Naive thymus-derived CD4-positive, alpha-beta T cell (primary cell): Measurements from ENCODE around the gene PARD3B. TPM values are rescaled to one million over a fixed set of nuclear protein-coding genes. Genes with fewer than 3 reads are reported as not detected.

Experiments used
- ATAC-seq: fragments of 150-1000 bp; cut with Tn5 transposase; 2 replicates; pipeline ENCODE4 v1.10.0; 2021; ENCODE audit warnings: mild to moderate bottlenecking, moderate library complexity
- CTCF ChIA-PET: fragments of 350-600 bp; sonication (Branson Sonifier 250); formaldehyde crosslinking; loops from one replicate; lab custom pipeline; 2021; ENCODE audit warnings: antibody characterized with exemption; lab: Charles Lee
- POLR2A ChIA-PET: fragments of 350-600 bp; sonication (Branson Sonifier 250); formaldehyde crosslinking; loops from one replicate; lab custom pipeline; 2021; ENCODE audit warnings: antibody characterized with exemption, inconsistent platforms; lab: Charles Lee
- DNase-seq, 9 donors: peaks; one replicate each; pipeline versions ENCODE4 v3.0.0 to v3.0.0-alpha.2; 2020 to 2022; ENCODE audit warnings: mixed read lengths in 1 of 9
- H3K27ac ChIP-seq: one replicate; pipeline ENCODE4 v1.7.0; 2013; ENCODE audit warnings: mild to moderate bottlenecking, low read depth, low read length, moderate library complexity
- H3K27me3 ChIP-seq, 2 donors: one replicate each; pipeline ENCODE4 v1.7.0; 2013; ENCODE audit warnings: low read length in 2 of 2, mild to moderate bottlenecking in 2 of 2, moderate library complexity in 2 of 2; ENCODE audit not compliant: control insufficient read depth in 2 of 2, insufficient read depth in 2 of 2
- H3K36me3 ChIP-seq, 3 experiments: 1 replicate in 2 of 3; 2 replicates in 1 of 3; pipeline ENCODE4 v1.7.0; 2013; ENCODE audit warnings: low read length in 3 of 3, mild to moderate bottlenecking in 3 of 3, moderate library complexity in 1 of 3; ENCODE audit not compliant: insufficient read depth in 3 of 3, control insufficient read depth in 2 of 3
- H3K4me1 ChIP-seq, 2 donors: one replicate each; pipeline ENCODE4 v1.7.0; 2013; ENCODE audit warnings: low read length in 2 of 2, mild to moderate bottlenecking in 2 of 2, moderate library complexity in 1 of 2; ENCODE audit not compliant: control insufficient read depth in 2 of 2, insufficient read depth in 2 of 2
- H3K4me3 ChIP-seq: 2 replicates; pipeline ENCODE4 v1.7.0; 2013; ENCODE audit warnings: mild to moderate bottlenecking, low read length
- H3K9me3 ChIP-seq, 3 experiments: 1 replicate in 2 of 3; 2 replicates in 1 of 3; pipeline ENCODE4 v1.7.0; 2013; ENCODE audit warnings: low read length in 3 of 3; ENCODE audit not compliant: control insufficient read depth in 2 of 3
- H3K27ac Mint-ChIP-seq, 9 donors: one replicate each; pipeline ENCODE4 v1.8.0; 2020 to 2022; ENCODE audit warnings: mixed read lengths in 9 of 9, mild to moderate bottlenecking in 8 of 9, moderate library complexity in 5 of 9, inconsistent platforms in 2 of 9
- H3K27me3 Mint-ChIP-seq, 5 donors: one replicate each; pipeline ENCODE4 v1.8.0; 2021 to 2022; ENCODE audit warnings: mixed read lengths in 5 of 5, mild to moderate bottlenecking in 1 of 5
- H3K36me3 Mint-ChIP-seq, 5 donors: one replicate each; pipeline ENCODE4 v1.8.0; 2020 to 2022; ENCODE audit warnings: mixed read lengths in 5 of 5, mild to moderate bottlenecking in 3 of 5, inconsistent platforms in 1 of 5
- H3K4me1 Mint-ChIP-seq, 7 donors: one replicate each; pipeline ENCODE4 v1.8.0; 2020 to 2022; ENCODE audit warnings: mixed read lengths in 7 of 7, mild to moderate bottlenecking in 3 of 7, inconsistent platforms in 1 of 7
- H3K4me3 Mint-ChIP-seq, 10 donors: one replicate each; pipeline ENCODE4 v1.8.0; 2020 to 2022; ENCODE audit warnings: mild to moderate bottlenecking in 10 of 10, mixed read lengths in 10 of 10, moderate library complexity in 6 of 10, inconsistent platforms in 2 of 10
- H3K9me3 Mint-ChIP-seq, 11 donors: one replicate each; pipeline ENCODE4 v1.8.0; 2020 to 2022; ENCODE audit warnings: mixed read lengths in 11 of 11, mild to moderate bottlenecking in 4 of 11, inconsistent platforms in 1 of 11, moderate library complexity in 1 of 11
- intact Hi-C, 2 donors: fragments of 100-400 bp; cut with micrococcal nuclease; formaldehyde crosslinking; loops; one replicate each; pipeline ENCODE4 v1.15.1; 2023
- polyA plus RNA-seq, 2 donors: library from polyadenylated mRNA; unstranded; fragments of 300-500 nt; fragmentation: Illumina TruSeq; gene quantifications; one replicate each; pipeline ENCODE4 v1.2.3, GENCODE V29; 2021
- total RNA-seq, 6 experiments: library from RNA in 5 of 6; stranded (reverse) in 5 of 6; gene quantifications; 1 replicate in 5 of 6; 2 replicates in 1 of 6; pipeline ENCODE4 v1.2.3 and lab custom pipeline; 2021 to 2026

PARD3B gene
- total and polyA plus RNA-seq, 7 experiments from 2014 or later, result 0.22 to 4.0 (median 0.87) TPM

DNA sequence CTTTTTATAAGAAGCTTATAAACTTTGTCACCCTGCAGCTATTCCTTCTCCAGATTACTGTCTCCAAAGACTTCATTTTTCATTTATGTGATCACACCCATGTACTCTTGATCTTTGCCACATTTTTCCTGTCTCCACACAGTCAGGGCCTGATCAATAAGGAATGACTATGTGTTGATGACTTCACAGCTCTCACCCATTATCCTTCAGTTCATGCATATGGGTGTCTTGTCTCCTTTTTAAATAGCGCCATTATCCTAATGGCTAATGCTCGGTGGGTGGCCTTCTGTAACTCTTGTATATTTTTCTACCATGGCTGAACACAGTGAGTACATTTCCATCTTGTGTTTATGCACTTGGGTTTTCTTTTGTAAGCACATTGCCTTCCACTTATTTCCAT lies 801.4 kb downstream of the PARD3B start:
- intact Hi-C loops, result no loop called here
- no peaks in the 10 kb centered on the region for H3K4me1 Mint-ChIP-seq
- Histone ChIP-seq H3K4me1 (no peaks in the 10 kb centered on the region), H3K27me3 (no peaks in the 10 kb centered on the region), H3K4me3 (no peak overlapping the region), H3K9me3 (no peaks in the 10 kb centered on the region), H3K27ac (no peak overlapping the region), H3K36me3 (no peaks in the 10 kb centered on the region)
- peaks cover 0 to 9% (median 0%) of the 10 kb centered on the region in 5 donors for H3K36me3 Mint-ChIP-seq
- ChIA-PET POLR2A (interaction anchor here (0.6 kb wide), 1 partner anchor 19 kb away, joined by 3 read pairs; no protein-coding TSS in a partner anchor), CTCF (no interaction called here)
- no peak overlapping the region for H3K4me3 Mint-ChIP-seq
- no peak overlapping the region for H3K27ac Mint-ChIP-seq
- ATAC-seq (no peak), DNase-seq (no peak)
- H3K9me3 Mint-ChIP-seq, result peaks cover 0 to 19% (median 3%) of the 10 kb centered on the region in 11 donors
- H3K27me3 Mint-ChIP-seq, result peaks cover 0 to 22% (median 0%) of the 10 kb centered on the region in 5 donors

GRCh38 chr2:205347899-205348298 lies 802.6 kb downstream of the PARD3B start:
- intact Hi-C loops, result no loop called here
- ATAC-seq (no peak), DNase-seq (no peak)
- Mint-ChIP-seq H3K4me1 (no peaks in the 10 kb centered on the region), H3K27ac (no peak overlapping the region), H3K27me3 (peaks cover 0 to 22% (median 0%) of the 10 kb centered on the region in 5 donors), H3K4me3 (no peak overlapping the region), H3K36me3 (peaks cover 0 to 9% (median 0%) of the 10 kb centered on the region in 5 donors), H3K9me3 (peaks cover 0 to 19% (median 0%) of the 10 kb centered on the region in 11 donors)
- Histone ChIP-seq H3K4me1 (no peaks in the 10 kb centered on the region), H3K9me3 (no peaks in the 10 kb centered on the region), H3K36me3 (no peaks in the 10 kb centered on the region), H3K4me3 (no peak overlapping the region), H3K27ac (no peak overlapping the region), H3K27me3 (no peaks in the 10 kb centered on the region)
- CTCF ChIA-PET, result no interaction called here
- POLR2A ChIA-PET, result interaction anchor here (0.7 kb wide), 1 partner anchor 23 kb away, joined by 3 read pairs; no protein-coding TSS in a partner anchor

GRCh38 chr2:205352094-205352493 lies 806.8 kb downstream of the PARD3B start:
- Mint-ChIP-seq H3K9me3 (no peaks in the 10 kb centered on the region), H3K36me3 (peaks cover 0 to 4% (median 0%) of the 10 kb centered on the region in 5 donors), H3K27me3 (peaks cover 0 to 18% (median 0%) of the 10 kb centered on the region in 5 donors), H3K4me3 (no peak overlapping the region), H3K27ac (no peak overlapping the region), H3K4me1 (no peaks in the 10 kb centered on the region)
- no peaks in the 10 kb centered on the region for H3K36me3 ChIP-seq
- ATAC-seq, result no peak
- no peaks in the 10 kb centered on the region for H3K27me3 ChIP-seq
- no peak overlapping the region for H3K27ac ChIP-seq
- no peak overlapping the region for H3K4me3 ChIP-seq
- DNase-seq, result no peak
- intact Hi-C loops, result no loop called here
- POLR2A ChIA-PET, result no interaction called here
- no peaks in the 10 kb centered on the region for H3K9me3 ChIP-seq
- no peaks in the 10 kb centered on the region for H3K4me1 ChIP-seq
- CTCF ChIA-PET, result no interaction called here

DNA sequence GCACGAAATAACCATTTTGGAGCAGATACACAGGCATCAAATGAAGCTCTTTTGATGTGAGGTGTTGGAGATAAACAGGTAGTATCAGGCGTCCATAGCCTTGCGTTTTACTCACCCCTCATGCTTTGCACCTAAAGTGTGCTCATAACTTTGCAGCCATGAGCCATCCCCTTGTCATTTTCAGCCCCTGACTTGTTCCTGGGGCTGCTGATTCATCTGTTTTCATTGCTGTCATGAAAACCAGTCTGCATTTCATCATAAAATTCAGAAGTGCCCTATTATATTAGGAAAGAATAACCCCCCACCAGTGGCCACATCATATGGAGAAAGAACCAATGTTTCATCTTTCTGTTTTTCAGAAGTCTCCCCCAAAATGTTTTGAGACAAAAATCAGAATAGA lies 807.3 kb downstream of the PARD3B start:
- CTCF ChIA-PET, result no interaction called here

GRCh38 chr2:205357732-205358131 lies 812.5 kb downstream of the PARD3B start:
- no peak overlapping the region for H3K4me3 Mint-ChIP-seq
- DNase-seq (no peak), ATAC-seq (no peak)
- H3K27ac Mint-ChIP-seq, result no peak overlapping the region
- no peaks in the 10 kb centered on the region for H3K4me1 Mint-ChIP-seq
- intact Hi-C loops, result no loop called here
- Histone ChIP-seq H3K27me3 (no peaks in the 10 kb centered on the region), H3K27ac (no peak overlapping the region), H3K36me3 (no peaks in the 10 kb centered on the region), H3K4me1 (no peaks in the 10 kb centered on the region), H3K4me3 (no peak overlapping the region), H3K9me3 (no peaks in the 10 kb centered on the region)
- H3K9me3 Mint-ChIP-seq, result no peaks in the 10 kb centered on the region
- peaks cover 0 to 34% (median 3%) of the 10 kb centered on the region in 5 donors for H3K27me3 Mint-ChIP-seq
- CTCF ChIA-PET, result no interaction called here
- H3K36me3 Mint-ChIP-seq, result peaks cover 0 to 4% (median 0%) of the 10 kb centered on the region in 5 donors
- POLR2A ChIA-PET, result no interaction called here

More for the DNA sequence above, 807.3 kb downstream of the PARD3B start:
- Mint-ChIP-seq H3K27me3 (peaks cover 0 to 22% (median 0%) of the 10 kb centered on the region in 5 donors), H3K36me3 (peaks cover 0 to 4% (median 0%) of the 10 kb centered on the region in 5 donors), H3K4me3 (no peak overlapping the region), H3K27ac (no peak overlapping the region), H3K9me3 (no peaks in the 10 kb centered on the region), H3K4me1 (no peaks in the 10 kb centered on the region)
- H3K9me3 ChIP-seq, result no peaks in the 10 kb centered on the region
- no peaks in the 10 kb centered on the region for H3K4me1 ChIP-seq
- ATAC-seq (no peak), DNase-seq (no peak)
- intact Hi-C loops, result no loop called here
- H3K36me3 ChIP-seq, result no peaks in the 10 kb centered on the region
- H3K27ac ChIP-seq, result no peak overlapping the region
- no peaks in the 10 kb centered on the region for H3K27me3 ChIP-seq
- H3K4me3 ChIP-seq, result no peak overlapping the region
- POLR2A ChIA-PET, result no interaction called here

DNA sequence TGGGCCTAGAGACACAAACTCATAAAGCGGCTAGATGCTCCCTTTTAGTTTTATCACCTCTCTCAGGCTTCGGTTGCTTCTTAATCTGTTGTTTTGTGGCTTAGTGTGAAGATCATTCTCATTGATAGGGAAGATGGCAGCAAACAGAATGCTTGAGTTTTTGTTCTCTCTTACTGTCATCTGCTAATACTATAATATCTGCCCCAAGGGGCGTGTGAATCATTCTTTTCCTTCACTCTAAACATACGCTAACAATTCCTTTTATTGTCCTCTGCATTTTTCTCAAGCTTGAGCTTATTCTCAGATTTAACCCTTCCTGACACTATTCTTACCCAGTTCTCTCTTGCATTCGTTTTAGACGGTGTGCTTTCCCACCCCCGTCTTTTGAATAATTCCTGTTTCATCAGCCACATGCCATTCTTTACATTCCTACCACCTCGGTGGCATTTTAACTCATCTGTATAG lies 813.1 kb downstream of the PARD3B start:
- ChIA-PET POLR2A (no interaction called here), CTCF (no interaction called here)
- DNase-seq (no peak), ATAC-seq (no peak)
- Mint-ChIP-seq H3K9me3 (no peaks in the 10 kb centered on the region), H3K27ac (no peak overlapping the region), H3K4me1 (no peaks in the 10 kb centered on the region), H3K36me3 (peaks cover 0 to 4% (median 0%) of the 10 kb centered on the region in 5 donors), H3K27me3 (peaks cover 0 to 31% (median 3%) of the 10 kb centered on the region in 5 donors), H3K4me3 (no peak overlapping the region)
- intact Hi-C loops, result no loop called here
- no peaks in the 10 kb centered on the region for H3K9me3 ChIP-seq
- no peaks in the 10 kb centered on the region for H3K36me3 ChIP-seq
- no peak overlapping the region for H3K27ac ChIP-seq
- H3K4me1 ChIP-seq, result no peaks in the 10 kb centered on the region
- no peak overlapping the region for H3K4me3 ChIP-seq
- no peaks in the 10 kb centered on the region for H3K27me3 ChIP-seq

DNA sequence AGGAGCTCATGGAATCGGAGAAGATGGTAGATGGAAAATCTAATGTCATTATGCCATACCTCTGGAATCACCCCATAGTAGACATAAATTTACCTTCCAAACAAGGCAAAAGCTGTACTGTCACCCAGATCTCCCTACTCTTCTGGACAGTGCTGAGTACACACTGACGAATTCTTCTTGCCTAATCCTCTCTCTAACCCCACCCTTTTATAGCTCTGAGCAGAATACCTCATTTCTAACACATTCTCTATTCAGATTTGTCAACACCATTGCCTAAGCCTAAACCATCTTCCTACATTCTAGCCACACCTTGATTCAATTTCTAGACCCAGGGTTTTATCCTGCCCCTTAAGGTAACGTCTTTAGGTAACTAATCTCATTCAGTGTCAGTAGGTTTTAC lies 816.0 kb downstream of the PARD3B start:
- CTCF ChIA-PET, result no interaction called here
- POLR2A ChIA-PET, result no interaction called here

More for the DNA sequence above, 816.0 kb downstream of the PARD3B start:
- no peaks in the 10 kb centered on the region for H3K27me3 ChIP-seq
- no peak for DNase-seq
- no peaks in the 10 kb centered on the region for H3K9me3 Mint-ChIP-seq
- H3K27ac ChIP-seq, result no peak overlapping the region
- intact Hi-C loops, result no loop called here
- no peak overlapping the region for H3K4me3 Mint-ChIP-seq
- H3K36me3 ChIP-seq, result no peaks in the 10 kb centered on the region
- H3K4me1 Mint-ChIP-seq, result no peaks in the 10 kb centered on the region
- no peaks in the 10 kb centered on the region for H3K36me3 Mint-ChIP-seq
- peaks cover 0 to 31% (median 3%) of the 10 kb centered on the region in 5 donors for H3K27me3 Mint-ChIP-seq
- no peaks in the 10 kb centered on the region for H3K9me3 ChIP-seq
- H3K4me1 ChIP-seq, result no peaks in the 10 kb centered on the region
- no peak overlapping the region for H3K4me3 ChIP-seq
- H3K27ac Mint-ChIP-seq, result no peak overlapping the region
- no peak for ATAC-seq
